Measurements from ENCODE around the gene COP1. TPM values are rescaled to one million over a fixed set of nuclear protein-coding genes. Genes with fewer than 3 reads are reported as not detected.

Gene COP1
- total RNA-seq, 2 experiments from 2014 or later: 33.8 to 36.9 TPM

- Mint-ChIP-seq H3K27ac (no peak overlapping the region), H3K27me3 (no peaks in the 10 kb centered on the region), H3K4me3 (no peak overlapping the region), H3K9me3 (peaks cover 13% of the 10 kb centered on the region), H3K36me3 (ENCODE audit: low read depth) (peaks cover 47% of the 10 kb centered on the region), H3K4me1 (ENCODE audit: low read depth) (no peaks in the 10 kb centered on the region)
- DNase-seq (no peak), ATAC-seq (no peak)
- POLR2A ChIA-PET: no interaction called here
- no peak for TF ChIP-seq CTCF (IDR thresholded peaks at IDR 0.05)
- CTCF ChIA-PET: no interaction called here
- intact Hi-C loops (cut with micrococcal nuclease): no loop called here
These were observed 226.0 kb downstream of the COP1 start for GRCh38 chr1:175981128-175981527.

- Mint-ChIP-seq H3K27ac (no peak overlapping the region), H3K4me1 (ENCODE audit: low read depth) (no peaks in the 10 kb centered on the region), H3K27me3 (no peaks in the 10 kb centered on the region), H3K36me3 (ENCODE audit: low read depth) (peaks cover 33% of the 10 kb centered on the region), H3K9me3 (peaks cover 7% of the 10 kb centered on the region), H3K4me3 (no peak overlapping the region)
- ATAC-seq (no peak), DNase-seq (no peak)
- intact Hi-C loops (cut with micrococcal nuclease): no loop called here
- ChIA-PET POLR2A (interaction anchor here (0.6 kb wide), 1 partner anchor 40 kb away, joined by 3 read pairs; no protein-coding TSS in a partner anchor), CTCF (no interaction called here)
- no peak for TF ChIP-seq CTCF (IDR thresholded peaks at IDR 0.05)
These were observed 228.2 kb downstream of the COP1 start for GRCh38 chr1:175978926-175979325.

GRCh38 chr1:175978476-175978875 is 228.6 kb downstream of the COP1 start:
- intact Hi-C loops (cut with micrococcal nuclease): no loop called here
- no peak for ATAC-seq
- no peak for DNase-seq
- peaks cover 33% of the 10 kb centered on the region for H3K36me3 Mint-ChIP-seq (ENCODE audit: low read depth)
- ChIA-PET CTCF (no interaction called here), POLR2A (no interaction called here)
- no peak overlapping the region for H3K4me3 Mint-ChIP-seq
- peaks cover 3% of the 10 kb centered on the region for H3K9me3 Mint-ChIP-seq
- H3K27ac Mint-ChIP-seq: no peak overlapping the region
- H3K27me3 Mint-ChIP-seq: no peaks in the 10 kb centered on the region
- no peaks in the 10 kb centered on the region for H3K4me1 Mint-ChIP-seq (ENCODE audit: low read depth)
- TF ChIP-seq CTCF (IDR thresholded peaks at IDR 0.05): no peak

- no peak for DNase-seq
- POLR2A ChIA-PET: no interaction called here
- H3K9me3 Mint-ChIP-seq: no peaks in the 10 kb centered on the region
- H3K27me3 Mint-ChIP-seq: no peaks in the 10 kb centered on the region
- H3K4me1 Mint-ChIP-seq (ENCODE audit: low read depth): no peaks in the 10 kb centered on the region
- no peak overlapping the region for H3K27ac Mint-ChIP-seq
- H3K4me3 Mint-ChIP-seq: no peak overlapping the region
- intact Hi-C loops (cut with micrococcal nuclease): no loop called here
- TF ChIP-seq CTCF (IDR thresholded peaks at IDR 0.05): no peak
- no peak for ATAC-seq
- H3K36me3 Mint-ChIP-seq (ENCODE audit: low read depth): peaks cover 22% of the 10 kb centered on the region
- CTCF ChIA-PET: no interaction called here
These were observed 230.0 kb downstream of the COP1 start for GRCh38 chr1:175976865-175977642.

- Mint-ChIP-seq H3K9me3 (no peaks in the 10 kb centered on the region), H3K4me3 (no peak overlapping the region), H3K27ac (no peak overlapping the region), H3K27me3 (no peaks in the 10 kb centered on the region), H3K36me3 (ENCODE audit: low read depth) (peaks cover 24% of the 10 kb centered on the region), H3K4me1 (ENCODE audit: low read depth) (no peaks in the 10 kb centered on the region)
- CTCF ChIA-PET: no interaction called here
- ATAC-seq: no peak
- intact Hi-C loops (cut with micrococcal nuclease): no loop called here
- POLR2A ChIA-PET: no interaction called here
- TF ChIP-seq CTCF (IDR thresholded peaks at IDR 0.05): no peak
- no peak for DNase-seq
These were observed 237.9 kb downstream of the COP1 start for GRCh38 chr1:175969231-175969630.

Measured in activated CD8-positive, alpha-beta T cell treated with anti-CD3 and anti-CD28 coated beads for 36 hours (primary cell).